NCI-H1092 treated with DMSO at 0.1 percent for 48 hours (cell line): ENCODE measurements around the gene MAGI1.

Source experiments
- DNase-seq: peaks from one replicate; lab custom pipeline; 2025; lab: John Stamatoyannopoulos, UW

The MAGI1 gene

DNA sequence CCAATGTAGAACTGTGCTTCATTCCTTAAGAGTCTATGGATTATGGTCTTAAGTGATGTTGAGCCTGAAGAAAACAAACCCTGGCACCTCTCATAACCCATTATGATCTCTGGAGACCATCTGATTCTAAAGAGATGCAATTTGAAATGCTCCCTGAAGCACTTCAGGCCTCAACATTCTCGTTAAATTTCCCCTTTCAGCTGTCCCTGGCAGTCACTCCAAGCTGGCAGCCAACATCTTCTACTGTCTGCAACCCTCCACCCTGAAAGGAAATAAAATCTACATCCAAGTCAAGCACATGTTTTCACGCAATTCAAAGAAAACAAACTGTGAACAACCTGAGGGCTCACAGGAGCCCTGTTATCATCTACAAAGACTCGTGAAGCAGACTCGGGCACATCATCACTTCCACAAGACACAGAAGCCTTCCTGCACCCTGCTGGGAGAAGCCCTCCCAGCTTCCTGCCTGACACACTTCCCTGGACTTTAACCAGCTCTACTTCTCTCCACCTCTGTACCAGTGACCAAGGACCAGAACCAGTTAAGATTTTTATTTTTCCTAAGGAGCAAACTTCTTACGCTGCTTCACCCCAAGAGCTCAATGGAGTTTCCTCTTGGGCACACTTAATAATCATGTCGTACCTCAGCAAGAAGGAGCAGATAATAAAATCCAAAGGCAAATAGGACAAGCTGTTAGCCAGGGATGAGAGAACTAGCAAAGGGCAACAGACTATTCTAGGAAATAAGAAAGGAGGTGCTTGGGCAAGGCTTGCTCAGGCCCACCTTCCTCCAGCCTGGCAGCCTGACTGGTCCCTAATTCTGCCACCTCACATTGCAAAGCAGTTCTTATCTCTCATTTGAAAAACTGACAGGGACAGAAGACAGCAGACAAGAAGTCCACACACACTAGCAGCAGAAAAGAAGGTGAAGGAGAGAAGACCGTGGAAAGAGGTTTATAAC is 67.1 kb downstream of the MAGI1 start:
- DNase-seq: no peak

DNA sequence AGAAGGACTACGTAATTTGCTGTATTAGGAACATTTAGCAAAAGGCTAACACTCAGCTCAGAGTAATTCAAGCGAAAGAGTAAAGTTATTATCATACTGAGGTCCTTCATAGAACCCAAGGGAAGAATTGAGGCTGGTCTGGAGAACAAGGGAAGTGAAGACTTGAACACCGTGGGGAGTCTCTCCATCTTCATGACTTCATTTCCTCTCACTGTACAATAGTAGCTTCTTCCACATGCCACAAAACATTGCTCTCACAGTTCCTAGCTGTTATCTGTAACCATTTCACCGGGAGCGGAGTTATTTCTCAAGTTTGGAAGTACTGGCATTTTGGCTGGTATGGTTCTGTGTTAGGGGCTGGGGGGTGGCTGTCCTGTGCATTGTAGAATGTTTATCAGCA is 69.7 kb downstream of the MAGI1 start:
- no peak for DNase-seq

DNA sequence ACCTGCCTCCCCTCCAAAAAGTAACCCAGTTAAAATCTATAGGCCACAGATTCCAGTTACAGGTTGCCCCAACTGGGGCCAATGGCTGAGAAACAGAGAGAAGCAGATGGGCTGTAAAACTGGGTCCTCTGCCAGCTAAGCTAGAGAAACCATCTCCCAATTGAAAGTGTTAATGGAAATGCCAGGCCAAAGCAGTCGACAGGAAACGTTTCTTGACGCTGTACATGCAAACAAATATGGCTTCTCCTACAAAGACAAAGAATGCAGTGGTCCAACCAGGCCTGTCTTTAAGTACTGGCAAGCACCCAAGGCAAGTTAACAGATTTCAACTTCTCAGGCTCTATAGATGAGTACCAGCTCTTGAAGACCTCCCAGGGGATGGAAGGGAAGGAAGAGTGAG is 71.3 kb downstream of the MAGI1 start:
- no peak for DNase-seq

DNA sequence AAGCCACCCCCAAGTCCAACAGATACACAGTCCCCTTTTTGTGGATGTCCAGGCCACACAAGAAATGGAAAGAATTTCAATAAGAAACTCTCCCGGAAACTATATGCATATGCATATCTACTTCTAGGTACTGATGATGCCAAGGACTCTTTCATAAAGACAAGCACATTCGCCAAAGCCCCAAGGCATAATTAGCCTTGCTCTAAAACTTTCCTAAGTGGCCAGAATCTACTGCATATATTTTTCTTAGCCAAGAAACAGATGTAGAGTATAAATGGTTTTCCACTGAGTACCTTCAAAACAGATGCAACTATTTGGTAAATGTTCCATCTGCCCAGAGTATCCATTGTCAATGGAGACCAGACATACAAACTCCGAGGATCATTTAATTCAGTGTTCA is 73.9 kb downstream of the MAGI1 start:
- no peak for DNase-seq

DNA sequence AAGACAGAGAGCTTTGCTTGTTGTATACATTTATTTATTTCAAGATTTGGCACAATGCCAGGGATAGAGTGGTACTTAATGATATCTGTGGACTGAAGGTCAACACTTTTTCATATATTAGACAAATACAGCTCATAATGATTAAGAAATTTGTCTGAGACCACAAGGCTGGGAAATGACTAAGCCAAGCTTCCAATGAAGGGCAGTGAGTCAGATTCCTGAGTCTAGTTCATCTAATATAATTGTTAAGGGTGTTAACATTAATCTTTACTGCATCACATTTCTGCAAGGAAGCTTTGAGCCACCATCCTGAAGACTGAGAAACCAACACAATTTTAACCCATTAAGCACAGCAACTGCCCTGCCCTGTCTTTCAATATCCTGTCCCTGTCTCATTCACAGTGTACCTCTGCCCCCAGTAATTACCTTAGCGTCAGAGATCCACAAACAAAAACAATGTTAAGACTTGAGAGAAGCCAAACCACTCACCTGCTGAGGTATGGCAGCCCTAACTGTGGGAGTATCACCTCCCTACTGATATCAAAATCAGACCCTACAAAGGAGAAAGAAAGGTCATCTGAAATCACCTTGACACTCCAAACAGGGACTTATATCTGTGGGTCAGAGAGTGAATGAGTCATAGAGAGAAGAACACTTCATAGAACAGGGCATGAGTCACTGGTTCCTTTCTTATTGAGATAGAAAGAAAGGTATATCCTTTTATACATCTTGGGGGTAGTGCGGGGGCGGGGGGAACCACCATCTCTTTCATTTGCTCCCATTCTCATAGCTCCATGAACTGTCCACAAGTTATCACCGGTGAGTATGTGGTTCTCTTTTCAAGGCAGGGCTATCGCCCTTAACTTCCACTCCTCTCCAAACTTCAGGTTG is 74.7 kb downstream of the MAGI1 start:
- no peak for DNase-seq

- DNase-seq: no peak
Measured at GRCh38 chr3:65961733-65962132, 77.0 kb downstream of the MAGI1 start.

- DNase-seq: no peak
Measured at GRCh38 chr3:65961128-65961527, 77.6 kb downstream of the MAGI1 start.

- DNase-seq: no peak
Measured at GRCh38 chr3:65960087-65960486, 78.6 kb downstream of the MAGI1 start.

GRCh38 chr3:65958216-65958615 is 80.5 kb downstream of the MAGI1 start:
- no peak for DNase-seq

GRCh38 chr3:65955792-65956477 is 82.8 kb downstream of the MAGI1 start:
- no peak for DNase-seq

DNA sequence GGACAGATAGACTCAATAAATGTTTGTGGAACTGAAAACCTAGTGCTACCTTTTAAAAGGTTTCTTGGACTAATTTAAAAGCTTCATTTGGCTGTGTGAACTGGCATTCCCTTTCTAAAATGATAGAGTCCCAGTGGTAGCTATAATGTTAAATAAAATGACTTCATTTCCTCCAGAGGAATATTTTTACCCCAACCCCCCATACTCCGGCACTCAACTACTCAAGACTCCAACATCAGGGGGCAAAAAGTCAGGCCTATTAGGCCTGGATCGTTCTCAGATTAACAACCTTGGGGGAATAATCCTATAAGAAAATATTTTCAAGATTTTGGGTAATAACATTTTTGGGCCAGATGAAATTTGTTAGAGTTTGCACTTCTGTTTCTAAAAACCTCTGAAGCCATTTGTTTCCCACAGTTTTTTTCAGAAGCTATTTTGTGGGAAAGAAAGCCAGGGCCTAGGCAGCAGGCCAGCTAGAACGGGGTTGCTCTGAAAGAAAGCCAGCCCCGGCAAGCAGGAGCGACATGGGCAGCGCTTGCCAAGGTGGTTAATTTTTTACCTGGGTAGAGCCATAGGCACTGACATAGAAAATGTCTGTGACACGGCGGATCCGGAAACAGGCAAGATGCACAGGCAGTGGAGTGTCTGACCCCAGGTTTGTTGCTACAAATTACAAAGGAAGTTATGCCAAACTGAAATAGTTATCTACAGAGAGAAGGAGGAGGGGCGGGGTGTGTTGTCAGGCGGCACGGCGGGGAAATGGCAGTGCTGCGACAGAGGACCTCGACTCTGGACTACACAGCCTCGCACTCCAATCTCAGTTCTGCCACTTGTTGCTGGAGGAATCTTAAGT is 84.6 kb downstream of the MAGI1 start:
- peak; percentile 2 for DNase-seq

GRCh38 chr3:65953301-65953812 is 85.4 kb downstream of the MAGI1 start:
- DNase-seq: peak; percentile 48

DNA sequence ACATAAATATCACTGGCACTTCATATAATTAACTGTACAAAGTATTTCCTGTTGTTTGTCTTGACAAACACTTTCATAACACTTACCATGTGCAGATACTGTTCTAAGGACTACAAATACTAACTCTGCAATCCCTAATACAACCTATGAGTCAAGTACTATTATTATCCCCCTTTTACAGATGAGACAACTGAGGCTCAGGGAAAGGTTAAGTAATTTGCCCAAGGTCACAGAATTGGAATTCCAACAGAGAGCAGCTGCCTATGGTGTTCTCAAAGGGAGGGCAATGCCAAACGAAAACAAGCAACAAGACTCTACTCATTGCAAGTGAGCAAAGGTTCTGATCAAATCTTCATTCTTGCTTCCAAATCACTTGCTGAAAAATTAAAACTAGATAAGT is 85.9 kb downstream of the MAGI1 start:
- no peak for DNase-seq

GRCh38 chr3:65951836-65952505 is 86.7 kb downstream of the MAGI1 start:
- no peak for DNase-seq

DNA sequence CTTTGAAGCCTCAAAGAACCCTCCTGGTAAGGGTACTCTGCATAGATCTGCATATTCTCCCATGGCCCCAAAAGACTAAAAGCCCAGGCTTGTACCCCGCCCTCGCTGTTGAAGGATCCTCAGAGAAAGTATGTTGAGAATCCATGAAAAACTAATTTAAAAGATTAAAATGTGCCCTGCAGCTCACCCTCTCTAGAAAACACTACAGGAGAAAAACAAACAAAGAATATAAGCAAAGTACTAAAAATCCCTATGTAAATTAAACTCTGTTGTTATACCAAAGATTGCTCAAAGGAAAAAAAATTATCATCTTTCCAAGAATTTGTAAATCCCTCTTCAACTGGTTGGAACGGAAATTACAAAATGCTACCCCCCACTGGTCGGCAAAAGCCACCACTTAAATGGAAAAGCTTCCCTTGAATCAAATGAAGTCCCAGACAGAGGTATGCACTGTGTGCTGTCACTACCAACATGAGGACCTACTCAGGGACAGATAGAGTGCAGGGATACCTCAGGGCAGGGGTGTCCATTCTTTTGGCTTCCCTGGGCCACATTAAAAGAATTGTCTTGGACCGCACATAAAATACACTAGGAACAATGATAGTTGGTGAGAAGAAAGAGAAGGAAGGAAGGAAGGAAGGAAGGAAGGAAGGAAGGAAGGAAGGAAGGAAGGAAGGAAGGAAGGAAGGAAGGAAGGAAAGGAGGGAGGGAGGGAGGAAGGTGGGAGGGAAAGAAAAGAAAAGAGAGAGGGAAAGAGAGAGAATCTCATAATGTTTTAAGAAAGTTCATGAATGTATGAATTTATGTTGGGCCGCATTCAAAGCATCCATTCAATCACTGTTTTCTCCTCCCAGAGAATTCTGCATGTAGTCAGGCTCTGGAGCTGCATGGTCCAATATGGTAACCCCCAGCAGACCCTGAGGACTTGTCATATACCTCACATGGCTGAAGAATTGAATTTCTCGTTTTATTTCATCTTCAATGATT is 88.1 kb downstream of the MAGI1 start:
- no peak for DNase-seq

- DNase-seq: no peak
Measured at GRCh38 chr3:65948841-65949573, 89.7 kb downstream of the MAGI1 start.

- no peak for DNase-seq
Measured at GRCh38 chr3:65946438-65946837, 92.3 kb downstream of the MAGI1 start.

DNA sequence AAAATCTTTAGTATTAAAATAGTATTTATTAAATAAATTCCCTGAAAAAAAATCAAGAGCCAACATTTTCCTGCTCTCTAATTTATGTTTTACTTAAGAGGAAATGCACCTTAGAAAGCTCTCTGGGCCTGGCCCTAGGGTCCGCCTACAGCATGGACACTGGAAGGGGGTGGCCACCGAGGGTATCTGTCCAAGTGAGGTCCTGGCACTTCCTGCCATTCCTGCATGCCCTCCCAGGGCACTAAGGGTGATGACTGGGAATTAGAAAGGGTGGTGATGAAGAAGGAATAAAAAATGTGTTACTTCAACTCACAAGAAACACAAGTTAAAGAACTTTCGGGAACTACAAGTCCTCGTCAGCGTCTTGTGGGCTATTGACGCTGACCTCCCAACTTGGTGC is 92.8 kb downstream of the MAGI1 start:
- no peak for DNase-seq

GRCh38 chr3:65945480-65945879 is 93.2 kb downstream of the MAGI1 start:
- no peak for DNase-seq
